ENCODE results near the gene ATCAY.
"Not testable (repeated sequence)": the region's sequence is repeated elsewhere in the genome, so short reads cannot be mapped to it uniquely, and the experiment has no call there.

GRCh38 chr19:3947316-3947933 lies 66.9 kb downstream of the ATCAY start:
- TF ChIP-seq EZH2phosphoT487 (IDR thresholded peaks at IDR 0.05; ENCODE audit: borderline replicate concordance, low read length); CTCF (IDR thresholded peaks at IDR 0.05; ENCODE audit: low read depth, low read length, poor library complexity, severe bottlenecking): not testable (repeated sequence)

Measured in DOHH2 (cell line).